Panc1 (cell line): ENCODE results near the gene SCPEP1. TPM values are rescaled to one million over a fixed set of nuclear protein-coding genes. Genes with fewer than 3 reads are reported as not detected.

Experiments
- ATAC-seq: fragments of 200-7000 bp; cut with Tn5 transposase; 2 replicates; pipeline ENCODE4 v1.9.1; 2020; ENCODE audit warnings: mild to moderate bottlenecking, moderate library complexity
- BruUV-seq: library from RNA; stranded (reverse); fragments of 400-500 nt; replicated peaks from 2 replicates; lab custom pipeline; 2021; lab: Mats Ljungman, UMichigan
- CTCF ChIA-PET: fragments of 300-600 bp; sonication (Branson Sonifier 250); formaldehyde crosslinking; loops from one replicate; lab custom pipeline; 2022; ENCODE audit warnings: antibody characterized with exemption; lab: Charles Lee
- POLR2A ChIA-PET: fragments of 300-600 bp; sonication (Branson Sonifier 250); formaldehyde crosslinking; loops from one replicate; lab custom pipeline; 2022; ENCODE audit warnings: antibody characterized with exemption; lab: Charles Lee
- DNase-seq: peaks from one replicate; pipeline ENCODE4 v3.0.0-alpha.2; 2010; ENCODE audit warnings: low read depth, low spot score
- H3K27ac ChIP-seq: 2 replicates; pipeline ENCODE4 v1.5.1; 2011; ENCODE audit warnings: mild to moderate bottlenecking, low read length, inconsistent platforms
- H3K27me3 ChIP-seq: fragments of 200-500 bp; sonication (Bioruptor generic); 2 replicates; pipeline ENCODE4 v1.6.0; 2014; ENCODE audit warnings: low read length, inconsistent platforms; ENCODE audit not compliant: control insufficient read depth, insufficient read depth
- H3K36me3 ChIP-seq: fragments of 200-500 bp; sonication (Bioruptor generic); 2 replicates; pipeline ENCODE4 v1.5.1; 2014; ENCODE audit warnings: inconsistent platforms, mild to moderate bottlenecking, low read length, moderate library complexity; ENCODE audit not compliant: control insufficient read depth, insufficient read depth
- H3K4me1 ChIP-seq: 2 replicates; pipeline ENCODE4 v1.5.1; 2011; ENCODE audit warnings: inconsistent platforms, mild to moderate bottlenecking, low read length, moderate library complexity; ENCODE audit not compliant: control insufficient read depth, insufficient read depth
- H3K4me3 ChIP-seq, 2 experiments: 2 replicates each; pipeline ENCODE4 v1.5.1; 2011 to 2012; ENCODE audit warnings: low read depth in 2 of 2, low read length in 2 of 2, mild to moderate bottlenecking in 2 of 2, inconsistent platforms in 1 of 2, moderate library complexity in 1 of 2
- H3K9me3 ChIP-seq: fragments of 200-500 bp; sonication (Bioruptor generic); 2 replicates; pipeline ENCODE4 v1.5.1; 2014; ENCODE audit warnings: low read depth, mild to moderate bottlenecking, inconsistent platforms, low read length, moderate library complexity; ENCODE audit not compliant: control insufficient read depth, insufficient read depth
- CTCF ChIP-seq: fragments of 450-650 bp; IDR thresholded peaks from 2 replicates; pipeline ENCODE4 v1.5.1; 2017; ENCODE audit warnings: mild to moderate bottlenecking
- POLR2AphosphoS5 ChIP-seq: IDR thresholded peaks from 2 replicates; pipeline ENCODE4 v1.6.1; 2012; ENCODE audit warnings: mild to moderate bottlenecking, low read depth, low read length, moderate library complexity
- REST ChIP-seq, 2 experiments: IDR thresholded peaks; 2 replicates each; pipeline ENCODE4 v1.6.1; 2011 to 2012; ENCODE audit warnings: low read depth in 2 of 2, control low read depth in 1 of 2, low read length in 1 of 2, mild to moderate bottlenecking in 1 of 2, moderate library complexity in 1 of 2; ENCODE audit not compliant: insufficient read depth in 1 of 2
- SIN3A ChIP-seq: IDR thresholded peaks from 2 replicates; pipeline ENCODE4 v1.6.1; 2012; ENCODE audit warnings: low read depth, mild to moderate bottlenecking, low read length, moderate library complexity, borderline replicate concordance; ENCODE audit not compliant: insufficient read depth
- TCF7L2 ChIP-seq: IDR thresholded peaks from 2 replicates; pipeline ENCODE4 v1.6.1; 2011; ENCODE audit warnings: mild to moderate bottlenecking, low read depth, low read length, inconsistent platforms
- in situ Hi-C: cut with HindIII; loops from 2 replicates; pipeline ENCODE4 v1.10.0; 2016; ENCODE audit warnings: low sequenced_read_pairs, low pct_unique_long_range_greater_than_20kb
- intact Hi-C: fragments of 100-400 bp; cut with micrococcal nuclease; formaldehyde crosslinking; loops from one replicate; pipeline ENCODE4 v1.10.0; 2022; ENCODE audit not compliant: unreplicated experiment
- total RNA-seq: library from RNA; stranded (reverse); gene quantifications from one replicate; pipeline ENCODE4 v1.2.1, GENCODE V29; 2021; ENCODE audit not compliant: unreplicated experiment

SCPEP1 gene
- total RNA-seq, 1 experiment from 2014 or later, result 50.7 TPM

GRCh38 chr17:57006040-57006439 is 28.1 kb downstream of the SCPEP1 start:
- CTCF ChIA-PET, result no interaction called here
- DNase-seq (no peak), ATAC-seq (no peak)
- no peaks in the 10 kb centered on the region for H3K27me3 ChIP-seq
- no peak for TF ChIP-seq POLR2AphosphoS5
- no peak for TF ChIP-seq TCF7L2
- TF ChIP-seq CTCF, result no peak
- no peak for TF ChIP-seq REST (IDR thresholded peaks at IDR 0.05; ENCODE audit: insufficient read depth in 1 of 2, low read depth in 2 of 2, low read length in 1 of 2)
- TF ChIP-seq SIN3A, result no peak
- POLR2A ChIA-PET, result no interaction called here
- H3K9me3 ChIP-seq, result no peaks in the 10 kb centered on the region
- in situ Hi-C loops (no loop called here), intact Hi-C loops (no loop called here)
- no TSS peak for BruUV-seq
- no peaks in the 10 kb centered on the region for H3K36me3 ChIP-seq
- H3K4me1 ChIP-seq, result no peaks in the 10 kb centered on the region
- no peak overlapping the region for H3K27ac ChIP-seq
- no peak overlapping the region for H3K4me3 ChIP-seq

- H3K36me3 ChIP-seq, result no peaks in the 10 kb centered on the region
- no peak overlapping the region for H3K4me3 ChIP-seq
- ChIA-PET CTCF (no interaction called here), POLR2A (interaction anchor here (0.6 kb wide), 1 partner anchor 80 kb away, joined by 9 read pairs; no protein-coding TSS in a partner anchor)
- intact Hi-C loops (no loop called here), in situ Hi-C loops (no loop called here)
- TF ChIP-seq POLR2AphosphoS5, result no peak
- TF ChIP-seq REST (IDR thresholded peaks at IDR 0.05; ENCODE audit: insufficient read depth in 1 of 2, low read depth in 2 of 2, low read length in 1 of 2), result no peak
- TF ChIP-seq CTCF, result no peak
- TF ChIP-seq SIN3A, result no peak
- TF ChIP-seq TCF7L2, result no peak
- ATAC-seq, result no peak
- H3K27me3 ChIP-seq, result no peaks in the 10 kb centered on the region
- H3K9me3 ChIP-seq, result no peaks in the 10 kb centered on the region
- no peaks in the 10 kb centered on the region for H3K4me1 ChIP-seq
- BruUV-seq, result no TSS peak
- no peak for DNase-seq
- H3K27ac ChIP-seq, result no peak overlapping the region
Observed at GRCh38 chr17:57008958-57009357, 31.0 kb downstream of the SCPEP1 start.
